Esophagus squamous epithelium (tissue), 4 donors: ENCODE measurements around the gene KLHL29.

ENCODE experiments used
- CTCF ChIP-seq, 6 experiments: fragments of 450-650 bp in 4 of 6; fragments of 200-600 bp in 2 of 6; sonication (generic) in 2 of 6; IDR thresholded peaks; one replicate each; pipeline ENCODE4 v1.5.1; 2016 to 2019; ENCODE audit warnings: antibody characterized with exemption in 6 of 6, mild to moderate bottlenecking in 4 of 6, moderate library complexity in 4 of 6
- POLR2A ChIP-seq, 4 donors: fragments of 450-650 bp; IDR thresholded peaks; one replicate each; pipeline ENCODE4 v1.6.1; 2017; ENCODE audit warnings: antibody characterized with exemption in 4 of 4, mild to moderate bottlenecking in 4 of 4, moderate library complexity in 3 of 4

GRCh38 chr2:23523373-23524260 is 138.6 kb downstream of the KLHL29 start:
- TF ChIP-seq CTCF (IDR thresholded peaks at IDR 0.05) (no peak), POLR2A (IDR thresholded peaks at IDR 0.05) (no peak)
